HepG2 (cell line): ENCODE data around the gene MYO16. TPM values are rescaled to one million over a fixed set of nuclear protein-coding genes. Genes with fewer than 3 reads are reported as not detected.

Experiments used
- ATAC-seq: fragments of 200-7000 bp; cut with Tn5 transposase; 3 replicates; pipeline ENCODE4 v1.9.1; 2020; ENCODE audit warnings: mild to moderate bottlenecking, moderate library complexity
- BruUV-seq: library from RNA; stranded (reverse); fragments of 400-500 nt; replicated peaks from 2 replicates; lab custom pipeline; 2021; lab: Mats Ljungman, UMichigan
- CTCF ChIA-PET: fragments of 300-600 bp; formaldehyde crosslinking; extraction: SDS; loops from one replicate; lab custom pipeline; 2021; ENCODE audit warnings: low total read pairs, inconsistent platforms, low intra/inter-chr PET ratio; lab: Yijun Ruan, JAX
- POLR2A ChIA-PET: fragments of 350-600 bp; sonication (Branson Sonifier 250); formaldehyde crosslinking; loops from one replicate; lab custom pipeline; 2020; ENCODE audit warnings: antibody characterized with exemption, inconsistent platforms; lab: Yijun Ruan, JAX
- DNase-seq: peaks from one replicate; pipeline ENCODE4 v3.0.0-alpha.2; 2015; ENCODE audit warnings: low spot score
- FAIRE-seq: peaks from 3 replicates; lab custom pipeline; 2011; peaks lifted over from hg19 to GRCh38; lab: Jason Lieb, UNC
- H2AFZ ChIP-seq: one replicate; pipeline ENCODE4 v1.6.1; 2011; ENCODE audit warnings: low read length, inconsistent platforms
- H3K27ac ChIP-seq: fragments of 300-600 bp; 3 replicates; pipeline ENCODE4 v1.8.0; 2011; ENCODE audit warnings: mixed run types, mild to moderate bottlenecking, mixed read lengths, low read length, inconsistent platforms; ENCODE audit not compliant: insufficient read depth; ENCODE audit errors: extremely low read length
- H3K27me3 ChIP-seq, 2 experiments: fragments of 200-600 bp in 1 of 2; 2 replicates in 1 of 2; 3 replicates in 1 of 2; pipeline versions ENCODE4 v1.6.0 to v1.8.0; 2011; ENCODE audit warnings: low read length in 2 of 2, mild to moderate bottlenecking in 2 of 2, moderate library complexity in 2 of 2, inconsistent platforms in 1 of 2; ENCODE audit not compliant: insufficient read depth in 2 of 2, control insufficient read depth in 1 of 2
- H3K36me3 ChIP-seq, 2 experiments: fragments of 200-600 bp in 1 of 2; replicated peaks in 1 of 2; 2 replicates in 1 of 2; 3 replicates in 1 of 2; pipeline versions ENCODE4 v1.5.1 to v1.8.0; 2011; ENCODE audit warnings: low read length in 2 of 2, inconsistent platforms in 1 of 2; ENCODE audit not compliant: insufficient read depth in 2 of 2, control insufficient read depth in 1 of 2
- H3K4me1 ChIP-seq: 2 replicates; pipeline ENCODE4 v1.5.1; 2012; ENCODE audit warnings: low read length, inconsistent platforms; ENCODE audit not compliant: insufficient read depth
- H3K4me2 ChIP-seq: 2 replicates; pipeline ENCODE4 v1.6.0; 2011; ENCODE audit warnings: low read depth, low read length, inconsistent platforms
- H3K4me3 ChIP-seq, 3 experiments: fragments of 200-600 bp in 1 of 3; sonication (generic), shearing (Covaris generic) in 1 of 3; replicated peaks in 1 of 3; 2 replicates each; pipeline ENCODE4 v1.5.1; 2011 to 2016; ENCODE audit warnings: low read length in 3 of 3, inconsistent platforms in 2 of 3, low read depth in 2 of 3, mild to moderate bottlenecking in 2 of 3, control low read depth in 1 of 3, mixed read lengths in 1 of 3; ENCODE audit not compliant: insufficient read depth in 1 of 3
- H3K79me2 ChIP-seq: one replicate; pipeline ENCODE4 v1.6.1; 2011; ENCODE audit warnings: low read length, inconsistent platforms; ENCODE audit not compliant: insufficient read depth
- H3K9ac ChIP-seq: 2 replicates; pipeline ENCODE4 v1.6.0; 2011; ENCODE audit warnings: mild to moderate bottlenecking, low read depth, low read length, inconsistent platforms; ENCODE audit not compliant: insufficient read depth
- H3K9me3 ChIP-seq: 2 replicates; pipeline ENCODE4 v1.5.1; 2012; ENCODE audit warnings: mild to moderate bottlenecking, low read length
- H4K20me1 ChIP-seq: 2 replicates; pipeline ENCODE4 v1.6.0; 2011; ENCODE audit warnings: inconsistent platforms, mild to moderate bottlenecking, low read length, moderate library complexity; ENCODE audit not compliant: insufficient read depth
- CHCHD3 ChIP-seq: sonication (generic); formaldehyde crosslinking; IDR thresholded peaks from 2 replicates; pipeline ENCODE4 v1.8.0; 2022; ENCODE audit warnings: mild to moderate bottlenecking, missing genetic modification reagents, moderate library complexity
- KAT2B ChIP-seq: fragments of 150-350 bp; IDR thresholded peaks from 2 replicates; pipeline ENCODE4 v1.6.1; 2014; ENCODE audit warnings: low read depth, low read length, borderline replicate concordance
- MYNN ChIP-seq: sonication (generic); formaldehyde crosslinking; IDR thresholded peaks from 2 replicates; pipeline ENCODE4 v1.4.0; 2020; ENCODE audit warnings: mild to moderate bottlenecking, low read depth, missing genetic modification reagents
- NFE2L2 ChIP-seq: fragments of 150-350 bp; IDR thresholded peaks from 2 replicates; pipeline ENCODE4 v1.6.1; 2014; ENCODE audit warnings: low read length
- ZFYVE20 ChIP-seq: sonication (generic); formaldehyde crosslinking; IDR thresholded peaks from 2 replicates; pipeline ENCODE4 v1.8.0; 2023; ENCODE audit warnings: low read depth, mild to moderate bottlenecking, moderate library complexity, missing genetic modification reagents, borderline replicate concordance
- ZNF30 ChIP-seq: sonication (generic); formaldehyde crosslinking; IDR thresholded peaks from 2 replicates; pipeline ENCODE4 v1.5.0; 2020; ENCODE audit warnings: mild to moderate bottlenecking, missing genetic modification reagents
- ZNF816 ChIP-seq: sonication (generic); formaldehyde crosslinking; IDR thresholded peaks from 2 replicates; pipeline ENCODE4 v1.8.0; 2022; ENCODE audit warnings: missing genetic modification reagents, mild to moderate bottlenecking, borderline replicate concordance
- ZNF83 ChIP-seq: sonication (generic); formaldehyde crosslinking; IDR thresholded peaks from 2 replicates; pipeline ENCODE4 v1.4.0; 2020; ENCODE audit warnings: missing genetic modification reagents, mild to moderate bottlenecking, borderline replicate concordance
- ZNF839 ChIP-seq: sonication (generic); formaldehyde crosslinking; IDR thresholded peaks from 2 replicates; pipeline ENCODE4 v1.4.0; 2020; ENCODE audit warnings: missing genetic modification reagents, mild to moderate bottlenecking, borderline replicate concordance
- WGBS: methylation state at CpG from one replicate; pipeline ENCODE4 v1.1.6; 2017; ENCODE audit warnings: low lambda C conversion rate; 5-methylcytosine and 5-hydroxymethylcytosine counted together
- in situ Hi-C: cut with HindIII; loops from 2 replicates; pipeline ENCODE4 v1.10.0; 2017; ENCODE audit warnings: low pct_unique_long_range_greater_than_20kb; ENCODE audit not compliant: extremely low pct_ligation_motif_present
- intact Hi-C: fragments of 100-400 bp; cut with micrococcal nuclease; formaldehyde crosslinking; loops from one replicate; pipeline ENCODE4 v1.10.0; 2022; ENCODE audit not compliant: unreplicated experiment
- polyA plus RNA-seq, 8 experiments: library from polyadenylated mRNA; depleted of rRNA in 3 of 8; stranded (reverse) in 7 of 8; unstranded in 1 of 8; fragments of >200 nt; fragmentation: Illumina TruSeq in 4 of 8; extraction: Trizol in 4 of 8; gene quantifications; 2 replicates each; pipeline versions ENCODE4 v1.2.1 to v1.2.3, GENCODE V29; 2011 to 2016; ENCODE audit warnings: low read depth in 4 of 8, missing spikeins in 1 of 8, mixed read lengths in 1 of 8; ENCODE audit not compliant: insufficient read depth in 1 of 8
- total RNA-seq, 5 experiments: library from RNA; depleted of rRNA; stranded (reverse); fragments of >200 nt; fragmentation: Illumina TruSeq; extraction: Trizol; gene quantifications; 2 replicates each; pipeline ENCODE4 v1.2.3, GENCODE V29; 2016; ENCODE audit warnings: low read depth in 1 of 5
- TF ChIP-seq, protein P1 (sequence below), 2 experiments: sonication (generic) in 1 of 2; formaldehyde crosslinking in 1 of 2; IDR thresholded peaks; 2 replicates each; pipeline versions ENCODE4 v1.6.1 to v1.9.0; 2014 to 2022; ENCODE audit warnings: antibody characterized with exemption in 1 of 2, borderline replicate concordance in 1 of 2, inconsistent platforms in 1 of 2, low read depth in 1 of 2, missing genetic modification reagents in 1 of 2

Gene MYO16
- total and polyA plus RNA-seq, 2 of the 13 experiments (the other 11 are each of a cell fraction or from before 2014, with no cell fraction given) = not detected

DNA sequence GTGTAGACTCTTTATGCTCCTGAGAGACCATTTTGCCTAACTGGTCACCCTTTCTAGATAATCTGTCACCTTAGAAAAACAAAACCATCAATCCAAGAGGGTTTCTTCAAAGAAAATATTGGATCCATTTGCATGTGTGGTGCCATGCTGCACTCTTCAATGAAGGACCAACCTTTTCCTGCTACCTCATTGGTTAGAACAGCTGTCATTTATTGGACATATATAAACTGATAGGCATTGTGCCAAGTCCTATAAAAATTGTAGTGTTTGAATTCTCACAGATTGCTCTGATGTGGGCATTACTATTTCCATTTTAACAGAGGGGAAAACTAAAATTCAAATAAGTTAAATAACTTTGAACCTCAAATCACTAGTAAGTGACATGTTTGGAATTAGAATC is 333.2 kb downstream of the MYO16 start:
- H2AFZ ChIP-seq = no peak overlapping the region
- ATAC-seq (no peak), FAIRE-seq (no peak), DNase-seq (no peak)
- BruUV-seq = no TSS peak
- in situ Hi-C loops = loop anchor here (5.0 to 25.0 kb wide), 3 partner anchors 825 to 1450 kb away; partner anchors contain the start of gene IRS2
- H3K79me2 ChIP-seq = no peaks in the 10 kb centered on the region
- H4K20me1 ChIP-seq = no peaks in the 10 kb centered on the region
- no peak overlapping the region for H3K9ac ChIP-seq
- no peaks in the 10 kb centered on the region; a peak in 1 of 5 replicates for H3K27me3 ChIP-seq
- H3K9me3 ChIP-seq = no peaks in the 10 kb centered on the region
- POLR2A ChIA-PET = no interaction called here
- no peak for TF ChIP-seq ZNF83 (CRISPR knock-in tag)
- no peak for TF ChIP-seq MYNN (CRISPR knock-in tag)
- TF ChIP-seq KAT2B = no peak
- TF ChIP-seq ZNF839 (CRISPR knock-in tag) = no peak
- no peak for TF ChIP-seq ZNF30 (CRISPR knock-in tag)
- TF ChIP-seq ZFYVE20 (CRISPR knock-in tag) = no peak
- TF ChIP-seq ZNF816 (CRISPR knock-in tag) = no peak
- no peaks in the 10 kb centered on the region for H3K4me1 ChIP-seq
- H3K27ac ChIP-seq = no peak overlapping the region
- H3K4me3 ChIP-seq = no peak overlapping the region
- intact Hi-C loops = loop anchor here (5.0 kb wide), 1 partner anchor 1450 kb away; no protein-coding TSS in a partner anchor
- no peaks in the 10 kb centered on the region for H3K36me3 ChIP-seq
- CTCF ChIA-PET = no interaction called here
- no peak overlapping the region for H3K4me2 ChIP-seq

DNA sequence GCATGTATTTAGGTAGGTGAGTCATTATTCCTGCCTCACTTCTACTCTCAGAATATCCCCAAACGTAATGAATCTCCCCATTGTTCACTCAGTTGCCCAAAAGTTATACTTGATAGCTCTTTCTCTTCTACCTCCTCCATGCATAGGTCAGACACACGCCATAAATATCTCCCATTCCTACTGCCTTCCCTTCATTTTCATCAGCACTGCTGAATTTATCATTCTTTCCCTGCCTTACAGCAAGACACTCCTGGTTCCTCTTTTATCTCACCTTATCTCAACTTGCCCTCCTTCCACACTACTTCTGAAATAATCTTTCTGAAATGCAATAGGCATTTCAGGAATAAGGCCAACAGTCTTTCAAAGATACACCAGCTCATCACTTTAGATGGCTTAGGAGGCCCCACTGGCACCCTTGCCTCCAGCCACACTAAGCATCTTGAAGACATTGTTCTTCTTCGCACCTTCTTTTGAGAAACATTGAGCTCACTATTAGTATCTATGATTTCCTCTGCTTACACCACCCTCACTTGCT is 333.9 kb downstream of the MYO16 start:
- H4K20me1 ChIP-seq = no peaks in the 10 kb centered on the region
- no peak overlapping the region for H3K4me3 ChIP-seq
- POLR2A ChIA-PET = no interaction called here
- H3K36me3 ChIP-seq = no peaks in the 10 kb centered on the region
- TF ChIP-seq CHCHD3 (CRISPR knock-in tag) (no peak), NFE2L2 (no peak)
- TF ChIP-seq, protein P1, sequence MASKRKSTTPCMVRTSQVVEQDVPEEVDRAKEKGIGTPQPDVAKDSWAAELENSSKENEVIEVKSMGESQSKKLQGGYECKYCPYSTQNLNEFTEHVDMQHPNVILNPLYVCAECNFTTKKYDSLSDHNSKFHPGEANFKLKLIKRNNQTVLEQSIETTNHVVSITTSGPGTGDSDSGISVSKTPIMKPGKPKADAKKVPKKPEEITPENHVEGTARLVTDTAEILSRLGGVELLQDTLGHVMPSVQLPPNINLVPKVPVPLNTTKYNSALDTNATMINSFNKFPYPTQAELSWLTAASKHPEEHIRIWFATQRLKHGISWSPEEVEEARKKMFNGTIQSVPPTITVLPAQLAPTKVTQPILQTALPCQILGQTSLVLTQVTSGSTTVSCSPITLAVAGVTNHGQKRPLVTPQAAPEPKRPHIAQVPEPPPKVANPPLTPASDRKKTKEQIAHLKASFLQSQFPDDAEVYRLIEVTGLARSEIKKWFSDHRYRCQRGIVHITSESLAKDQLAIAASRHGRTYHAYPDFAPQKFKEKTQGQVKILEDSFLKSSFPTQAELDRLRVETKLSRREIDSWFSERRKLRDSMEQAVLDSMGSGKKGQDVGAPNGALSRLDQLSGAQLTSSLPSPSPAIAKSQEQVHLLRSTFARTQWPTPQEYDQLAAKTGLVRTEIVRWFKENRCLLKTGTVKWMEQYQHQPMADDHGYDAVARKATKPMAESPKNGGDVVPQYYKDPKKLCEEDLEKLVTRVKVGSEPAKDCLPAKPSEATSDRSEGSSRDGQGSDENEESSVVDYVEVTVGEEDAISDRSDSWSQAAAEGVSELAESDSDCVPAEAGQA (IDR thresholded peaks at IDR 0.05; ENCODE audit: low read depth) = no peak
- TF ChIP-seq, protein P1 (CRISPR knock-in tag; IDR thresholded peaks at IDR 0.05; ENCODE audit: borderline replicate concordance) = no peak
- DNase-seq = no peak
- no peaks in the 10 kb centered on the region for H3K4me1 ChIP-seq
- H3K9ac ChIP-seq = no peak overlapping the region
- H2AFZ ChIP-seq = no peak overlapping the region
- no peaks in the 10 kb centered on the region; a peak in 1 of 5 replicates for H3K27me3 ChIP-seq
- H3K27ac ChIP-seq = no peak overlapping the region
- no peak overlapping the region for H3K4me2 ChIP-seq
- WGBS = 31% methylated on average over 3 of the region's 3 CpGs
- in situ Hi-C loops = loop anchor here (5.0 to 25.0 kb wide), 3 partner anchors 824 to 1449 kb away; partner anchors contain the start of gene IRS2
- CTCF ChIA-PET = no interaction called here
- no peak for ATAC-seq
- intact Hi-C loops = loop anchor here (5.0 kb wide), 1 partner anchor 1449 kb away; no protein-coding TSS in a partner anchor
- FAIRE-seq = no peak
- no peaks in the 10 kb centered on the region for H3K79me2 ChIP-seq
- no TSS peak for BruUV-seq
- H3K9me3 ChIP-seq = no peaks in the 10 kb centered on the region
